ENCODE measurements around the gene SORCS2.
A peak's percentile ranks its signal among the peaks of the same experiment; 100 is the strongest.

Gene SORCS2

GRCh38 chr4:7410446-7410845, 218.1 kb downstream of the SORCS2 start:
- no peak overlapping the region for H3K27ac ChIP-seq (ENCODE audit: low read depth, low read length)

DNA sequence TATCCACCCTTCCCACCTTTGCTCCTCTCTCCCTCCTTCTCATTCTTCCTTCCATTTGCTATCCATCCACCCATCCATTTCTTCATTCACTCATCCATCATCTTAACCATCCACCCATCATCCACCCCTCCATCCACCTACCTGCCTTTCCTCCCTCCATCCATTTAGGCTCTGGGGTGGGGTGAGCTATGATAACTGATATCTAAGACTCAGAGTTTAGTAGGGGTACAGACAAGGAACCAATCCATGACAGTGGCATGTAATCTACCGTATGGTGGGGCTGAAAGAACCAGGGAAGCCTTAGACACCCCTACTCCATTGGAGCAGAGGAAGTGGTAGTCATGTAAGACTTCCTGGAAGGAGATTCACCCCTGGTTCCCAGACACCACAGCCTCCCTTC, 219.2 kb downstream of the SORCS2 start:
- Histone ChIP-seq H3K4me1 (ENCODE audit: control insufficient read depth, insufficient read depth, low read length) (peaks cover 20% of the 10 kb centered on the region), H3K9ac (ENCODE audit: low read depth, low read length) (no peak overlapping the region), H3K27me3 (ENCODE audit: control insufficient read depth, insufficient read depth, low read length) (peaks cover 58% of the 10 kb centered on the region), H3K27ac (ENCODE audit: low read depth, low read length) (no peak overlapping the region), H3K36me3 (ENCODE audit: control insufficient read depth, insufficient read depth, low read length) (no peaks in the 10 kb centered on the region), H3K4me3 (ENCODE audit: low read depth, low read length) (no peak overlapping the region), H3K9me3 (ENCODE audit: control insufficient read depth, insufficient read depth, low read length) (no peaks in the 10 kb centered on the region)

More at GRCh38 chr4:7410446-7410845, 218.1 kb downstream of the SORCS2 start:
- Histone ChIP-seq H3K9me3 (ENCODE audit: control insufficient read depth, insufficient read depth, low read length) (no peaks in the 10 kb centered on the region), H3K4me1 (ENCODE audit: control insufficient read depth, insufficient read depth, low read length) (peaks cover 15% of the 10 kb centered on the region), H3K36me3 (ENCODE audit: control insufficient read depth, insufficient read depth, low read length) (no peaks in the 10 kb centered on the region), H3K27me3 (ENCODE audit: control insufficient read depth, insufficient read depth, low read length) (peaks cover 48% of the 10 kb centered on the region), H3K9ac (ENCODE audit: low read depth, low read length) (no peak overlapping the region), H3K4me3 (ENCODE audit: low read depth, low read length) (no peak overlapping the region)

- Histone ChIP-seq H3K27ac (ENCODE audit: low read depth, low read length) (no peak overlapping the region), H3K4me1 (ENCODE audit: control insufficient read depth, insufficient read depth, low read length) (peaks cover 20% of the 10 kb centered on the region), H3K27me3 (ENCODE audit: control insufficient read depth, insufficient read depth, low read length) (peaks cover 64% of the 10 kb centered on the region)
Measured at GRCh38 chr4:7411896-7412553, 219.7 kb downstream of the SORCS2 start.

DNA sequence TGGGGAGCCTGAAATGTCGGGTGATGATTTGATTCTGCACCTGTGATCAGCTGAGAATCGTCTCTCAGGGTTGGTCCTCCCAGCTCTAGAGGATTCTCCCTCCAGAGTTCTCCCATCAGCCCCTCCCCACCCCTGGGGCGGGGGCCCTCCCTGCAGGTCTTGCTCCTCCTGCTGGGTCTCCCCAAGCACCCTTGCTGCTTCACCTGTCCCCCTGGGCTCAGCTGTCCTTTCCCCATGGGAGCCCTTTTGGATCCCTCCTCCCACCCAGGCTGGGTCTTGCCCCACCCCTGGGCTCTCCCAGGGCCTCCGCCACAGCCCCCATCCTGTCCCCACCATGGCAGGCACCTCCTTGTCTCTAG, 220.2 kb downstream of the SORCS2 start:
- H3K27ac ChIP-seq (ENCODE audit: low read depth, low read length): no peak overlapping the region
- H3K4me3 ChIP-seq (ENCODE audit: low read depth, low read length): no peak overlapping the region
- no peaks in the 10 kb centered on the region for H3K36me3 ChIP-seq (ENCODE audit: control insufficient read depth, insufficient read depth, low read length)
- no peaks in the 10 kb centered on the region for H3K9me3 ChIP-seq (ENCODE audit: control insufficient read depth, insufficient read depth, low read length)
- H3K27me3 ChIP-seq (ENCODE audit: control insufficient read depth, insufficient read depth, low read length): peaks cover 69% of the 10 kb centered on the region
- H3K4me1 ChIP-seq (ENCODE audit: control insufficient read depth, insufficient read depth, low read length): peaks cover 20% of the 10 kb centered on the region
- H3K9ac ChIP-seq (ENCODE audit: low read depth, low read length): no peak overlapping the region

More at GRCh38 chr4:7411896-7412553, 219.7 kb downstream of the SORCS2 start:
- no peaks in the 10 kb centered on the region for H3K9me3 ChIP-seq (ENCODE audit: control insufficient read depth, insufficient read depth, low read length)
- no peak overlapping the region for H3K9ac ChIP-seq (ENCODE audit: low read depth, low read length)
- no peak overlapping the region for H3K4me3 ChIP-seq (ENCODE audit: low read depth, low read length)
- H3K36me3 ChIP-seq (ENCODE audit: control insufficient read depth, insufficient read depth, low read length): no peaks in the 10 kb centered on the region

GRCh38 chr4:7414046-7414445, 221.7 kb downstream of the SORCS2 start:
- H3K27ac ChIP-seq (ENCODE audit: low read depth, low read length): no peak overlapping the region
- H3K4me3 ChIP-seq (ENCODE audit: low read depth, low read length): no peak overlapping the region
- H3K9me3 ChIP-seq (ENCODE audit: control insufficient read depth, insufficient read depth, low read length): peaks cover 3% of the 10 kb centered on the region; the same call in 1 of the 2 replicates
- H3K36me3 ChIP-seq (ENCODE audit: control insufficient read depth, insufficient read depth, low read length): no peaks in the 10 kb centered on the region
- peaks cover 71% of the 10 kb centered on the region for H3K27me3 ChIP-seq (ENCODE audit: control insufficient read depth, insufficient read depth, low read length)
- peaks cover 20% of the 10 kb centered on the region for H3K4me1 ChIP-seq (ENCODE audit: control insufficient read depth, insufficient read depth, low read length)
- no peak overlapping the region for H3K9ac ChIP-seq (ENCODE audit: low read depth, low read length)

DNA sequence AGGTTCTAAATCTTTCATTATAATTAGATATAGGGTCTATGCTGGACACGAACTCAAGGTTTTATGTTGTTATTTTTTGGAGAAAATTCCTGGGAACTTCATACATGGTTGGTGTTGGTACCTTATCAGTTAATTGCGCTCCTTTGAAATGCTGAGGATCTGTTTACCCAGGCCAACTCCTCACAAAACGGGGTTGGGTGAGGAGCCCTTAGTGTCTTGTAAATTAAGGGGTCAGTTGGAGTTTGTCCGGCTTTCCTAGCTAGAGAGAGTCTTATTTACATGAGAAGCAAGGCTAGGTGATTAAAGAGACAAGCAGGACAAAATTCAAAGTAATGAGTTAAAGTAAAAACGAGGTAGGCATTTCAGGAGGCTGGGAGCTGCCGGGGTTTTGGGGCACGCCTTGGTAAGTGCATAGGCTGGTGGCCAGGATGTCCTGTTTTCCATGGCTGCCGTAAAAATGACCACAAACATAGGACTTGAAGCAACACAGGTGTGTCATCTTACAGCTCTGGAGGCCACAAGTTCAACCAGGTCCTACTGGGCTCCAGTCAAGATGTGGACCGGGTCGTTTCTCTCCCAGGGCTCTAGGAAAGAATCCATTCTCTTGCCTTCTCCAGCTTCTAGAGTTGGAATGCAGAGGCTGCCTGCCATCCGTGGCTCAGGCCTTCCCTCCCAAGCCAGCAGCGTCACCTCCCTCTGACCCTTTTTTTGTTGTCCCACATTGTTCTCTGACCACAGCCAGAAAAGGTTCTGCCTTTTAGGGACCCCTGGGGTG, 222.6 kb downstream of the SORCS2 start:
- Histone ChIP-seq H3K4me3 (ENCODE audit: low read depth, low read length) (peak overlapping the region; percentile 8; the same call in 1 of the 2 replicates), H3K36me3 (ENCODE audit: control insufficient read depth, insufficient read depth, low read length) (no peaks in the 10 kb centered on the region), H3K27ac (ENCODE audit: low read depth, low read length) (peak overlapping the region; percentile 72), H3K9ac (ENCODE audit: low read depth, low read length) (no peak overlapping the region), H3K27me3 (ENCODE audit: control insufficient read depth, insufficient read depth, low read length) (peaks cover 69% of the 10 kb centered on the region), H3K9me3 (ENCODE audit: control insufficient read depth, insufficient read depth, low read length) (peaks cover 3% of the 10 kb centered on the region; the same call in 1 of the 2 replicates), H3K4me1 (ENCODE audit: control insufficient read depth, insufficient read depth, low read length) (peaks cover 20% of the 10 kb centered on the region)

GRCh38 chr4:7415927-7416686, 223.8 kb downstream of the SORCS2 start:
- peaks cover 62% of the 10 kb centered on the region for H3K27me3 ChIP-seq (ENCODE audit: control insufficient read depth, insufficient read depth, low read length)

GRCh38 chr4:7416745-7417432, 224.6 kb downstream of the SORCS2 start:
- peaks cover 20% of the 10 kb centered on the region for H3K4me1 ChIP-seq (ENCODE audit: control insufficient read depth, insufficient read depth, low read length)
- peaks cover 3% of the 10 kb centered on the region; the same call in 1 of the 2 replicates for H3K9me3 ChIP-seq (ENCODE audit: control insufficient read depth, insufficient read depth, low read length)
- no peak overlapping the region for H3K9ac ChIP-seq (ENCODE audit: low read depth, low read length)
- H3K4me3 ChIP-seq (ENCODE audit: low read depth, low read length): no peak overlapping the region
- H3K36me3 ChIP-seq (ENCODE audit: control insufficient read depth, insufficient read depth, low read length): no peaks in the 10 kb centered on the region
- H3K27ac ChIP-seq (ENCODE audit: low read depth, low read length): no peak overlapping the region
- peaks cover 56% of the 10 kb centered on the region for H3K27me3 ChIP-seq (ENCODE audit: control insufficient read depth, insufficient read depth, low read length)

More at GRCh38 chr4:7415927-7416686, 223.8 kb downstream of the SORCS2 start:
- peaks cover 20% of the 10 kb centered on the region for H3K4me1 ChIP-seq (ENCODE audit: control insufficient read depth, insufficient read depth, low read length)
- no peaks in the 10 kb centered on the region for H3K36me3 ChIP-seq (ENCODE audit: control insufficient read depth, insufficient read depth, low read length)
- H3K9ac ChIP-seq (ENCODE audit: low read depth, low read length): no peak overlapping the region
- no peak overlapping the region for H3K27ac ChIP-seq (ENCODE audit: low read depth, low read length)
- no peak overlapping the region for H3K4me3 ChIP-seq (ENCODE audit: low read depth, low read length)
- H3K9me3 ChIP-seq (ENCODE audit: control insufficient read depth, insufficient read depth, low read length): peaks cover 3% of the 10 kb centered on the region; the same call in 1 of the 2 replicates

DNA sequence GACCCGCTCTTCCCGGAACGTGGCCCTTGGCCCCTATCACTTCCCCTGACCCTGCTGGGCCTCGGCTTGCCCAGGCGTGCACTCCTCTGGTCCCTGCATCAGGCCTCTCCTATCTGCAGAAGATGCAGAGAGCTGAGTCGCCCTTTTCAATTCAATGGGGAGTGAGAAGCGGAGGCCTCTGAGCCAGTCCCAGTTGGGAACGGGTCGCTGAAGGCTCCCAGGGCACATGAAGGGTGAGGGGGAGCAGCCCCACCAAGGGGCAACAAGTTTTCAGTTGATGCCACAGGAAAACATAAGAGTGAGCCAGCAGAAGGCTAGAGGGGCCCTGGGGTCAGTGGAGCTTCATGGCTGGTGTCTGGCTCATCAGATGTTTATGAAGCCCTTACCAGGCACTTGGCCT, 225.3 kb downstream of the SORCS2 start:
- H3K4me3 ChIP-seq (ENCODE audit: low read depth, low read length): no peak overlapping the region
- H3K27ac ChIP-seq (ENCODE audit: low read depth, low read length): no peak overlapping the region
- H3K9me3 ChIP-seq (ENCODE audit: control insufficient read depth, insufficient read depth, low read length): peaks cover 3% of the 10 kb centered on the region; the same call in 1 of the 2 replicates
- no peaks in the 10 kb centered on the region for H3K36me3 ChIP-seq (ENCODE audit: control insufficient read depth, insufficient read depth, low read length)
- peaks cover 48% of the 10 kb centered on the region for H3K27me3 ChIP-seq (ENCODE audit: control insufficient read depth, insufficient read depth, low read length)
- H3K4me1 ChIP-seq (ENCODE audit: control insufficient read depth, insufficient read depth, low read length): peaks cover 20% of the 10 kb centered on the region
- no peak overlapping the region for H3K9ac ChIP-seq (ENCODE audit: low read depth, low read length)

DNA sequence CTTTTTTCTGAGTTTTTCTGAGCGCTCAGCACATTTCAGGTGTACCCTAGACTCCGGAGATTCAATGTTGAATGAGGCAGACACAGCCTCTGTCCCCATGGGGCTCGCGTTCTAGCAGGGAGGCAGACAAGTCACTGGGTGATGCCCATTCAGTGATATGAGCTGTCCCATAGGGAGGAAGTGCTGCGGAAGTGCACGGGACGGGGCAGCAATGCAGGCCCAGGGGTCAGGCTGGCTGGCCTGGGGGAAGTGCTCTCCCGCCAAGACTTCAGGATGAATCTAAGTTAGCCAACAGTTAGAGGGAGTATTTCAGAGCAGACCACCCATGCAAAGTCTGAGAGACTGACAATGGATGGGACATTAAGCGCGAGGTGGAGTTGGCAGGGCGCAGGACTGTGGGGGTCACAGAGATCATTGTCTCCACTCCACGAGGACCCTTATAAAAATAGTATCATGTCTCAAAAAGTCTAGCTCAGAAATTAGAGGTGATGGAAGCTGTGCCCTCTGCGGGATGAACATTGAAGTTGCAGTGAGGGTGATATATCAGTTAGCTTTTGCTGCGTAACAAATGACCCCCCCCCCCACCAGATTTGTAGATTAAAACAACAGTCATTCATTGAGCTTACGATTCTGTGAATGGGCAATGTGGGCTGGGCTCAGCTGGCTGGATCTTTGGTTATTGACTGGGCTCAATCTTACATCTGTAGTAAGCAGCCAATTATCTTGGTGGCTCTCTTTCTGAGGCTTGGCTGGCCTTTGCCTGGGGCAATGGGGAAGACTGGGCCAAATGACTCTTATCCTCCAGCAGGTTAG, 226.0 kb downstream of the SORCS2 start:
- H3K4me3 ChIP-seq (ENCODE audit: low read depth, low read length): no peak overlapping the region
- H3K9me3 ChIP-seq (ENCODE audit: control insufficient read depth, insufficient read depth, low read length): peaks cover 3% of the 10 kb centered on the region; the same call in 1 of the 2 replicates
- no peak overlapping the region for H3K9ac ChIP-seq (ENCODE audit: low read depth, low read length)
- no peak overlapping the region for H3K27ac ChIP-seq (ENCODE audit: low read depth, low read length)
- H3K27me3 ChIP-seq (ENCODE audit: control insufficient read depth, insufficient read depth, low read length): peaks cover 41% of the 10 kb centered on the region
- H3K4me1 ChIP-seq (ENCODE audit: control insufficient read depth, insufficient read depth, low read length): peaks cover 20% of the 10 kb centered on the region
- no peaks in the 10 kb centered on the region for H3K36me3 ChIP-seq (ENCODE audit: control insufficient read depth, insufficient read depth, low read length)

Data from HUES48 (cell line).